Keratinocyte (primary cell): Measurements from ENCODE around the gene NLRP9. TPM values are rescaled to one million over a fixed set of nuclear protein-coding genes. Genes with fewer than 3 reads are reported as not detected.

Experiments used
- DNase-seq: peaks from one replicate; pipeline ENCODE4 v3.0.0-alpha.2; 2011; ENCODE audit warnings: low read depth, missing footprints, low spot score
- FAIRE-seq: peaks from 2 replicates; lab custom pipeline; 2011; peaks lifted over from hg19 to GRCh38; lab: Jason Lieb, UNC
- H2AFZ ChIP-seq: 2 replicates; pipeline ENCODE4 v1.6.0; 2012; ENCODE audit warnings: low read length, control low read depth, inconsistent platforms; ENCODE audit not compliant: control insufficient read depth
- H3K27ac ChIP-seq: 2 replicates; pipeline ENCODE4 v1.5.1; 2011; ENCODE audit warnings: low read length; ENCODE audit not compliant: control insufficient read depth, insufficient read depth
- H3K27me3 ChIP-seq: 3 replicates; pipeline ENCODE4 v1.6.0; 2011; ENCODE audit warnings: low read length; ENCODE audit not compliant: control insufficient read depth, insufficient read depth; ENCODE audit errors: extremely low read depth
- H3K36me3 ChIP-seq, 2 experiments: 2 replicates in 1 of 2; 3 replicates in 1 of 2; pipeline ENCODE4 v1.5.1; 2011; ENCODE audit warnings: low read length in 2 of 2, mild to moderate bottlenecking in 1 of 2; ENCODE audit not compliant: control insufficient read depth in 2 of 2, insufficient read depth in 2 of 2; ENCODE audit errors: extremely low read depth in 1 of 2
- H3K4me1 ChIP-seq: 3 replicates; pipeline ENCODE4 v1.5.1; 2011; ENCODE audit warnings: low read length; ENCODE audit not compliant: control insufficient read depth, insufficient read depth; ENCODE audit errors: extremely low read depth
- H3K4me2 ChIP-seq: 3 replicates; pipeline ENCODE4 v1.6.0; 2011; ENCODE audit warnings: low read depth, low read length; ENCODE audit not compliant: control insufficient read depth, insufficient read depth; ENCODE audit errors: extremely low read depth
- H3K4me3 ChIP-seq, 3 experiments: fragments of 200-600 bp in 1 of 3; sonication (generic) in 1 of 3; 2 replicates in 2 of 3; 3 replicates in 1 of 3; pipeline ENCODE4 v1.5.1; 2011 to 2016; ENCODE audit warnings: low read length in 3 of 3, mild to moderate bottlenecking in 3 of 3, control low read depth in 2 of 3, inconsistent platforms in 1 of 3, low read depth in 1 of 3, mixed read lengths in 1 of 3, mixed run types in 1 of 3, moderate library complexity in 1 of 3; ENCODE audit not compliant: control insufficient read depth in 2 of 3, insufficient read depth in 2 of 3; ENCODE audit errors: extremely low read depth in 1 of 3
- H3K79me2 ChIP-seq: 2 replicates; pipeline ENCODE4 v1.6.0; 2012; ENCODE audit warnings: low read length; ENCODE audit not compliant: control insufficient read depth, insufficient read depth
- H3K9ac ChIP-seq: 3 replicates; pipeline ENCODE4 v1.6.0; 2011; ENCODE audit warnings: low read length; ENCODE audit not compliant: control insufficient read depth, insufficient read depth; ENCODE audit errors: extremely low read depth
- H3K9me1 ChIP-seq: 3 replicates; pipeline ENCODE4 v1.6.0; 2011; ENCODE audit warnings: low read length; ENCODE audit not compliant: control insufficient read depth, insufficient read depth; ENCODE audit errors: extremely low read depth
- H3K9me3 ChIP-seq: 2 replicates; pipeline ENCODE4 v1.5.1; 2012; ENCODE audit warnings: low read depth, low read length; ENCODE audit not compliant: control insufficient read depth
- H4K20me1 ChIP-seq: 3 replicates; pipeline ENCODE4 v1.6.0; 2011; ENCODE audit warnings: low read length; ENCODE audit not compliant: control insufficient read depth, insufficient read depth; ENCODE audit errors: extremely low read depth
- CTCF ChIP-seq, 3 experiments: IDR thresholded peaks in 1 of 3; conservative IDR thresholded peaks in 1 of 3; optimal IDR thresholded peaks in 1 of 3; 2 replicates in 2 of 3; 3 replicates in 1 of 3; pipeline versions ENCODE3 to v1.5.1; 2011; ENCODE audit warnings: low read length in 3 of 3, mild to moderate bottlenecking in 3 of 3, moderate library complexity in 2 of 3, control low read depth in 1 of 3, inconsistent platforms in 1 of 3; ENCODE audit not compliant: insufficient read depth in 2 of 3; ENCODE audit errors: extremely low read depth in 1 of 3
- EZH2 ChIP-seq: IDR thresholded peaks from one replicate; pipeline ENCODE4 v1.6.1; 2012; ENCODE audit warnings: inconsistent platforms, mild to moderate bottlenecking, low read length, moderate library complexity
- dilution Hi-C: fragments of 300-500 bp; cut with MboI; formaldehyde crosslinking; loops from one replicate; pipeline ENCODE4 v1.7.0; 2020; ENCODE audit warnings: low sequenced_read_pairs; ENCODE audit not compliant: extremely low pct_ligation_motif_present
- polyA plus RNA-seq, 5 experiments: library from polyadenylated mRNA; depleted of rRNA in 3 of 5; stranded (reverse) in 3 of 5; stranded (forward) in 1 of 5; unstranded in 1 of 5; fragments of >200 nt; gene quantifications; 1 replicate in 1 of 5; 2 replicates in 3 of 5; 3 replicates in 1 of 5; pipeline versions ENCODE4 v1.2.1 to v1.2.3, GENCODE V29; 2011 to 2012; ENCODE audit warnings: missing spikeins in 2 of 5, low read depth in 1 of 5, low replicate concordance in 1 of 5

NLRP9 gene
- polyA plus RNA-seq, 1 donor (not counting 4 experiments of a cell fraction or from before 2014, with no cell fraction given), result not detected

- FAIRE-seq (no peak), DNase-seq (no peak)
- Histone ChIP-seq H3K27me3 (no peaks in the 10 kb centered on the region), H3K9ac (no peak overlapping the region), H3K9me1 (peaks cover 2% of the 10 kb centered on the region), H4K20me1 (peaks cover 48% of the 10 kb centered on the region), H3K9me3 (no peaks in the 10 kb centered on the region), H3K4me2 (no peak overlapping the region), H3K36me3 (peaks cover 37 to 42% of the 10 kb centered on the region in 2 experiments), H2AFZ (no peak overlapping the region), H3K4me3 (no peak overlapping the region), H3K4me1 (peaks cover 9% of the 10 kb centered on the region), H3K27ac (no peak overlapping the region), H3K79me2 (peaks cover 84% of the 10 kb centered on the region)
- TF ChIP-seq EZH2, result no peak
- TF ChIP-seq CTCF (optimal IDR thresholded peaks at IDR 0.05 in 1 of 3, IDR thresholded peaks at IDR 0.05 in 1 of 3, conservative IDR thresholded peaks at IDR 0.05 in 1 of 3; ENCODE audit: extremely low read depth in 1 of 3, insufficient read depth in 2 of 3, low read length in 3 of 3), result no peak
- dilution Hi-C loops, result no loop called here
Measured at GRCh38 chr19:55669418-55670279, 68.6 kb downstream of the NLRP9 start.

DNA sequence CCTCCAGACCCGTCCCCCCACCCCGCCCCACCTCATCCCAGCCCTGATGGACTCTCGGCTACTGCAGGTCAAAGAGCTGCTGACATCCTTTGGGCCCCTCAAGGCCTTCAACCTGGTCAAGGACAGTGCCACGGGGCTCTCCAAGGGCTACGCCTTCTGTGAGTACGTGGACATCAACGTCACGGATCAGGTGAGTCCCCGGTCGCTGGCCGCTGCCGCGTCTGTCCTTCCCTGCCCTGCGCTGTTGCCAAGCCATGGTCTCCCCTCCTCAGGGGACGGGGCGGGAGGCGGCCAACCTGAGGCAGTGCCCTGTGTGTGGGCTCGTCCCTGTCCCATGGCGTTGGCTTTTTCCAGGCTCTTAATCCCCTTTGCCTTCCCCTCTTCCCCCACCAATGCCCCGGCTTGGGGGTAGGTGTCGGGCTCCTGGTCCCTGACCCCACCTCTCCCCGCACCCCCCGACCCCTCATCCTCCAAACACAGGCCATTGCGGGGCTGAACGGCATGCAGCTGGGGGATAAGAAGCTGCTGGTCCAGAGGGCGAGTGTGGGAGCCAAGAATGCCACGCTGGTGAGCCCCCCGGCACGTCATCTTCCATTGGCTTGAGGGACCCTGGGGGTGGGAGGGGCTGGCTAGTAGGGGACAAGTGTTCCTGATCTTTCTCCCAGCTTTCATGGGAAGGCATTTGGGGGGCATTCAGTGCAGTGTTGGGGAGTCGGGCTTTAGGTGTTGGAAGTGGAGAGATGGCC lies 69.4 kb downstream of the NLRP9 start:
- dilution Hi-C loops, result no loop called here
- Histone ChIP-seq H4K20me1 (peaks cover 48% of the 10 kb centered on the region), H3K9ac (no peak overlapping the region), H3K27ac (no peak overlapping the region), H3K36me3 (peaks cover 44 to 46% of the 10 kb centered on the region in 2 experiments), H3K4me1 (peaks cover 9% of the 10 kb centered on the region), H3K9me3 (no peaks in the 10 kb centered on the region), H3K4me3 (no peak overlapping the region), H2AFZ (no peak overlapping the region), H3K4me2 (no peak overlapping the region), H3K9me1 (peaks cover 2% of the 10 kb centered on the region), H3K79me2 (peaks cover 89% of the 10 kb centered on the region), H3K27me3 (no peaks in the 10 kb centered on the region)
- FAIRE-seq, result no peak
- DNase-seq, result no peak
- TF ChIP-seq EZH2, result no peak
- no peak for TF ChIP-seq CTCF (optimal IDR thresholded peaks at IDR 0.05 in 1 of 3, IDR thresholded peaks at IDR 0.05 in 1 of 3, conservative IDR thresholded peaks at IDR 0.05 in 1 of 3; ENCODE audit: extremely low read depth in 1 of 3, insufficient read depth in 2 of 3, low read length in 3 of 3)
